NB4 (cell line): ENCODE results near the gene ACOX1.
A peak's percentile ranks its signal among the peaks of the same experiment; 100 is the strongest.

Source experiments
- DNase-seq: peaks from one replicate; pipeline ENCODE4 v3.0.0; 2010; ENCODE audit warnings: low read depth
- H3K4me3 ChIP-seq: one replicate; pipeline ENCODE4 v1.5.1; 2011; ENCODE audit warnings: mild to moderate bottlenecking, low read depth, low read length, moderate library complexity
- CTCF ChIP-seq: IDR thresholded peaks from one replicate; pipeline ENCODE4 v1.5.1; 2012; ENCODE audit warnings: low read depth, low read length
- MAX ChIP-seq: IDR thresholded peaks from 2 replicates; pipeline ENCODE4 v1.6.1; 2011; ENCODE audit warnings: low read depth, low read length
- MYC ChIP-seq: IDR thresholded peaks from 2 replicates; pipeline ENCODE4 v1.6.1; 2011; ENCODE audit warnings: low read depth, low read length
- POLR2A ChIP-seq: IDR thresholded peaks from 2 replicates; pipeline ENCODE4 v1.6.1; 2011; ENCODE audit warnings: mild to moderate bottlenecking; ENCODE audit not compliant: insufficient read length; ENCODE audit errors: extremely low read depth

Gene ACOX1

GRCh38 chr17:76000016-76000754, 21.2 kb upstream of the ACOX1 start:
- peak; percentile 71 for DNase-seq
- no peak overlapping the region for H3K4me3 ChIP-seq
- peak; percentile 83 for TF ChIP-seq CTCF
- 0 out of 2 replicates have a peak, but pooled peaks have one; percentile 35 for TF ChIP-seq MAX
- no peak for TF ChIP-seq POLR2A

GRCh38 chr17:75998327-75998795, 19.4 kb upstream of the ACOX1 start:
- TF ChIP-seq POLR2A (no peak), MYC (no peak), MAX (no peak), CTCF (no peak)
- H3K4me3 ChIP-seq, result no peak overlapping the region

GRCh38 chr17:75996665-75997590, 18.0 kb upstream of the ACOX1 start:
- peak overlapping the region; percentile 16 for H3K4me3 ChIP-seq
- peak; percentile 61; the same call in 1 of the 2 replicates for TF ChIP-seq MYC
- no peak for TF ChIP-seq CTCF
- no peak for TF ChIP-seq POLR2A
- TF ChIP-seq MAX, result no peak
- peak; percentile 93 for DNase-seq

More at GRCh38 chr17:75998327-75998795, 19.4 kb upstream of the ACOX1 start:
- DNase-seq, result no peak

GRCh38 chr17:75995385-75995925, 16.5 kb upstream of the ACOX1 start:
- no peak for DNase-seq
- H3K4me3 ChIP-seq, result no peak overlapping the region
- no peak for TF ChIP-seq MYC
- TF ChIP-seq MAX, result no peak
- TF ChIP-seq POLR2A, result no peak
- TF ChIP-seq CTCF, result no peak

GRCh38 chr17:75994802-75995370, 15.9 kb upstream of the ACOX1 start:
- no peak overlapping the region for H3K4me3 ChIP-seq
- DNase-seq, result no peak
- TF ChIP-seq POLR2A (no peak), MAX (no peak), CTCF (no peak), MYC (no peak)
